ENCODE results near the gene ADCY6.

The ADCY6 gene

DNA sequence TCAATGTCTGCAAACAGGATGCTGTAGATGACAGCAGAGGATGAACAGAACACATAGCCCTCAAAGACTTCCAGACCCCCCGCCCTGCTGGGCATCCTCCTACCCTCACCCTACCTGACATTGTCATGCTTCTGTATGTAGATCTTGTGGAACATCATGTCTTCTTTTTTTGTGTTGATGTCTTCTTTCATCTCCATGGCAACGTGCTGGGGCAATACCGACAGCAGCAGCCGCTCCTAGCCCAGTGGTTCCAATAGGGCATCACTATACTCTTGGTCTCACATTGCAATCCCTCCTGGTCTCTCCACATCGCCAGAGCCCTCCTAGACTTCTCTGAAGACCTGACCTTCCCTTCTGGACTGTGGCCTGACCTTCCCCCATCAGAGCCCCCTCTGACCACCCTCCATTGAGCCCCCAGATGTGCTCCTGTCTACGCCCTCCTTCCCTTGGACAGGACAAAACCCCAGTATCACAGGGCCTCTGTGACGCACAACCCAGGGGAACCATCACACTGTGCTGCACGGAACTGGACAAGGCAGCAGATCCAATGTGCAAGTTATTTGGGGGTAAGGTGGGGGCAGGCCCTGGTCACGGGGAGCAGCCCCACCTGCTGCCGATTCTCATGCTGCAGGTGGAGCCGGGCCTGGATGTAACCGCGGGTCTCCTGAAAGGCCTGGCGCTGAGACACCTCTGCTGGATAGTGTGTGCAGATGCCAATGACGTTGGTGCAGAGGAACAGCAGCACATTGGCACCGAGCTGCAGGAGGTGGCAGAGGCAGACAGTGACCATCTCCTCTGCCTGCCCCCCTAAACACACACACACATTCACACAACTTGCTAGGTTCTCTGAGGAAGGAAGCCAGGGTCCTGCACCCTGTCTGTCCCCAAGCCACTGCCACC is 11.1 kb downstream of the ADCY6 start:
- no peak overlapping the region for H3K23ac ChIP-seq (ENCODE audit: low read length)
- H2AK5ac ChIP-seq (ENCODE audit: low read length), result no peak overlapping the region
- WGBS (ENCODE audit: extremely low coverage, insufficient coverage, low lambda C conversion rate), result no CpG with 5 or more reads among the region's 16 CpGs
- no peak overlapping the region for H3K4me2 ChIP-seq (ENCODE audit: low read length)
- H3K27me3 ChIP-seq (ENCODE audit: insufficient read depth, low read length, poor library complexity), result no peaks in the 10 kb centered on the region
- no peaks in the 10 kb centered on the region for H3K79me1 ChIP-seq (ENCODE audit: low read length)
- H3K9ac ChIP-seq (ENCODE audit: low read length), result no peak overlapping the region
- H3K4ac ChIP-seq (ENCODE audit: low read depth, low read length), result no peak overlapping the region
- H4K8ac ChIP-seq (ENCODE audit: low read depth, low read length), result no peak overlapping the region
- H2BK15ac ChIP-seq (replicated peaks; ENCODE audit: low read depth), result no peak overlapping the region
- DNase-seq, result peak; percentile 37
- no peak overlapping the region for H2BK5ac ChIP-seq (ENCODE audit: low read length)
- no peak overlapping the region for H3K4me3 ChIP-seq (ENCODE audit: low read length)
- H3K79me2 ChIP-seq (ENCODE audit: control insufficient read depth, insufficient read depth, low read length), result no peaks in the 10 kb centered on the region
- H3K36me3 ChIP-seq (ENCODE audit: control insufficient read depth, insufficient read depth, low read length), result no peaks in the 10 kb centered on the region
- no peaks in the 10 kb centered on the region for H3K4me1 ChIP-seq (ENCODE audit: control insufficient read depth, low read depth, low read length)
- no peak overlapping the region for H4K5ac ChIP-seq (ENCODE audit: low read length)
- H3K18ac ChIP-seq (ENCODE audit: low read length), result no peak overlapping the region
- H3K56ac ChIP-seq (ENCODE audit: low read length), result no peak overlapping the region
- H3K27ac ChIP-seq (ENCODE audit: low read depth, low read length), result no peak overlapping the region
- H2BK120ac ChIP-seq (ENCODE audit: low read depth, low read length), result no peak overlapping the region

DNA sequence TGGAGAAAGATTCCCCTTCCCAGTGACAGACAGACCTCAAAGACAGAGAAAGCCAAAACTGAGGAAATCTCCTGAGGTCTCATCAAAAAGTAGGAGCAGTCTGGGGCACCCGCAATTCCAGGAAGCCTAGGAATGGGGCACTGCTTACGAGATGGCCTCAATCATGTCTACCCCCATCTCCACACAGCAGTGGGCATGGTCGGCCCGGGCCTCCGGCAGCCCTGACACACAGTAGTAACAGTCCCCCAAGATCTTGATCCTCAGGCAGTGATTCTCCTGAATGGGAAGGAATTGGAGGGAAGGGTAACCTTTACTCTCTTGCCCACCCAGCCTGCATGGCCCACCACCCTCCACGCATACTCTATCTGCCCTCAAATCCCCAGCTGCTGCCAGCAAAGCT is 11.9 kb downstream of the ADCY6 start:
- H3K27ac ChIP-seq (ENCODE audit: low read depth, low read length), result no peak overlapping the region
- H3K9ac ChIP-seq (ENCODE audit: low read length), result no peak overlapping the region
- no peak overlapping the region for H4K8ac ChIP-seq (ENCODE audit: low read depth, low read length)
- no peak overlapping the region for H4K5ac ChIP-seq (ENCODE audit: low read length)
- H2BK5ac ChIP-seq (ENCODE audit: low read length), result no peak overlapping the region
- no peak overlapping the region for H2AK5ac ChIP-seq (ENCODE audit: low read length)
- H3K36me3 ChIP-seq (ENCODE audit: control insufficient read depth, insufficient read depth, low read length), result no peaks in the 10 kb centered on the region
- WGBS (ENCODE audit: extremely low coverage, insufficient coverage, low lambda C conversion rate), result no CpG with 5 or more reads among the region's 6 CpGs
- H3K4me1 ChIP-seq (ENCODE audit: control insufficient read depth, low read depth, low read length), result no peaks in the 10 kb centered on the region
- H3K56ac ChIP-seq (ENCODE audit: low read length), result no peak overlapping the region
- H3K4ac ChIP-seq (ENCODE audit: low read depth, low read length), result no peak overlapping the region
- H2BK120ac ChIP-seq (ENCODE audit: low read depth, low read length), result no peak overlapping the region
- no peaks in the 10 kb centered on the region for H3K27me3 ChIP-seq (ENCODE audit: insufficient read depth, low read length, poor library complexity)
- no peak overlapping the region for H2BK15ac ChIP-seq (replicated peaks; ENCODE audit: low read depth)
- H3K23ac ChIP-seq (ENCODE audit: low read length), result no peak overlapping the region
- H3K18ac ChIP-seq (ENCODE audit: low read length), result no peak overlapping the region
- DNase-seq, result no peak
- no peaks in the 10 kb centered on the region for H3K79me2 ChIP-seq (ENCODE audit: control insufficient read depth, insufficient read depth, low read length)
- no peaks in the 10 kb centered on the region for H3K79me1 ChIP-seq (ENCODE audit: low read length)
- H3K4me2 ChIP-seq (ENCODE audit: low read length), result no peak overlapping the region
- no peak overlapping the region for H3K4me3 ChIP-seq (ENCODE audit: low read length)

DNA sequence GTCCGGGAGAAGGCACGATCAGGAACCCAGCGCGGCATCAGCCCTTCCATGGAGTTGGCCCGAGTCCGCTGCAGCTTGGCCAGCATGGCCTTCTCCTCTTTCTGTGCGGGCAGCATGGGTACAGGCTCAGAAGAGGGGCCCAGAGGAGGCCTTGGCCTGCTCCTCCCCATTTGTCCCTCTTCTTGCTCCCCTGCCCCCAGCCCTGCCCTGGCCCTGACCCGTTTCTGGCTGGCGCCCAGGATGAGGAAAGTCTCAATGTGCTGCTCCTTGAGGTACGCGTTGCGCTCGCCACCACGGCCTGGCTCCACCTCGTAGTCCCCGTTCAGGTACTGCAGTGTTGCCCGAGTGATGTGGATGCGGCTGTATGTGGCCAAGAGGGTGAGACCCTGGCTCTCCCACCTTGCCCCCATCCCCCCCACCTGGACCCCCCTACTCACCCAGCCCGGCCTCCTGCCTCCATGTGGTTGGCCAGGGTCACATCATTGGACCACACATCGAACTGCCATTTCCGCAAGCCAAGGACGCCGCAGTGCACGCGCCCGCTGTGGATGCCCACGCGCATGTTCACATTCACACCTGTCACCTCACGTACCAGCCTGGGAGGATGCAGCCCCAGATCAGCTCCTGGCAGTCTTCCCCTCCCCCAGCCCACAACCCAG is 12.8 kb downstream of the ADCY6 start:
- H4K5ac ChIP-seq (ENCODE audit: low read length), result no peak overlapping the region
- no peak overlapping the region for H2AK5ac ChIP-seq (ENCODE audit: low read length)
- no peak overlapping the region for H3K4me2 ChIP-seq (ENCODE audit: low read length)
- no peak overlapping the region for H2BK5ac ChIP-seq (ENCODE audit: low read length)
- H2BK120ac ChIP-seq (ENCODE audit: low read depth, low read length), result no peak overlapping the region
- no peaks in the 10 kb centered on the region for H3K79me2 ChIP-seq (ENCODE audit: control insufficient read depth, insufficient read depth, low read length)
- H3K56ac ChIP-seq (ENCODE audit: low read length), result no peak overlapping the region
- H4K8ac ChIP-seq (ENCODE audit: low read depth, low read length), result no peak overlapping the region
- no peak overlapping the region for H2BK15ac ChIP-seq (replicated peaks; ENCODE audit: low read depth)
- no peak overlapping the region for H3K27ac ChIP-seq (ENCODE audit: low read depth, low read length)
- no peak for DNase-seq
- no peak overlapping the region for H3K18ac ChIP-seq (ENCODE audit: low read length)
- H3K4me1 ChIP-seq (ENCODE audit: control insufficient read depth, low read depth, low read length), result no peaks in the 10 kb centered on the region
- H3K23ac ChIP-seq (ENCODE audit: low read length), result no peak overlapping the region
- no CpG with 5 or more reads among the region's 29 CpGs for WGBS (ENCODE audit: extremely low coverage, insufficient coverage, low lambda C conversion rate)
- H3K4ac ChIP-seq (ENCODE audit: low read depth, low read length), result no peak overlapping the region
- no peak overlapping the region for H3K4me3 ChIP-seq (ENCODE audit: low read length)
- no peaks in the 10 kb centered on the region for H3K36me3 ChIP-seq (ENCODE audit: control insufficient read depth, insufficient read depth, low read length)
- H3K27me3 ChIP-seq (ENCODE audit: insufficient read depth, low read length, poor library complexity), result no peaks in the 10 kb centered on the region
- no peaks in the 10 kb centered on the region for H3K79me1 ChIP-seq (ENCODE audit: low read length)
- H3K9ac ChIP-seq (ENCODE audit: low read length), result no peak overlapping the region

DNA sequence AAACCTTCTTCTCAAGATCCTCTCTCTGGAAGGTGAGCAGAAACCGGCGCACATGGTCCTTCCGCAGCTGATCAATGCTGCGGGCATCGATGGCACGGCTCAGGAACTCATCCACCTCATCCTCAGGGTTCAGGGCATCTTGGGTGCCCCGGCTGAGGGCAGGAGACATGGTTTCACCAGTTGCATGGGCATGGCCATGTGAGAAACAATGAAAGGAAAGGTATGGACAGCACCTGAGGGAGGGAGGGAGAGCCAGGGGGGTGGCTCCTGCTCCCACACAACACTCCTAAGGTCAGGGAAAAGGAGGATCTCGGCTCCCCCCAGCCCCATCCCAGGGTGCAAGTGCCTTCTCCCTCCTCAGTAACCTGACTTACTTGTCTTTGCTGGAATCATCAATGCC is 13.6 kb downstream of the ADCY6 start:
- Histone ChIP-seq H3K18ac (ENCODE audit: low read length) (no peak overlapping the region), H3K4me1 (ENCODE audit: control insufficient read depth, low read depth, low read length) (no peaks in the 10 kb centered on the region), H4K8ac (ENCODE audit: low read depth, low read length) (no peak overlapping the region), H2BK15ac (replicated peaks; ENCODE audit: low read depth) (no peak overlapping the region), H3K79me2 (ENCODE audit: control insufficient read depth, insufficient read depth, low read length) (no peaks in the 10 kb centered on the region), H2BK5ac (ENCODE audit: low read length) (no peak overlapping the region), H3K79me1 (ENCODE audit: low read length) (no peaks in the 10 kb centered on the region), H3K56ac (ENCODE audit: low read length) (no peak overlapping the region), H3K9ac (ENCODE audit: low read length) (no peak overlapping the region), H3K36me3 (ENCODE audit: control insufficient read depth, insufficient read depth, low read length) (no peaks in the 10 kb centered on the region), H2BK120ac (ENCODE audit: low read depth, low read length) (no peak overlapping the region), H3K4me2 (ENCODE audit: low read length) (no peak overlapping the region), H3K27me3 (ENCODE audit: insufficient read depth, low read length, poor library complexity) (no peaks in the 10 kb centered on the region), H3K4ac (ENCODE audit: low read depth, low read length) (no peak overlapping the region), H3K27ac (ENCODE audit: low read depth, low read length) (no peak overlapping the region), H2AK5ac (ENCODE audit: low read length) (no peak overlapping the region), H3K4me3 (ENCODE audit: low read length) (no peak overlapping the region), H4K5ac (ENCODE audit: low read length) (no peak overlapping the region), H3K23ac (ENCODE audit: low read length) (no peak overlapping the region)
- no peak for DNase-seq
- WGBS (ENCODE audit: extremely low coverage, insufficient coverage, low lambda C conversion rate), result no CpG with 5 or more reads among the region's 8 CpGs

DNA sequence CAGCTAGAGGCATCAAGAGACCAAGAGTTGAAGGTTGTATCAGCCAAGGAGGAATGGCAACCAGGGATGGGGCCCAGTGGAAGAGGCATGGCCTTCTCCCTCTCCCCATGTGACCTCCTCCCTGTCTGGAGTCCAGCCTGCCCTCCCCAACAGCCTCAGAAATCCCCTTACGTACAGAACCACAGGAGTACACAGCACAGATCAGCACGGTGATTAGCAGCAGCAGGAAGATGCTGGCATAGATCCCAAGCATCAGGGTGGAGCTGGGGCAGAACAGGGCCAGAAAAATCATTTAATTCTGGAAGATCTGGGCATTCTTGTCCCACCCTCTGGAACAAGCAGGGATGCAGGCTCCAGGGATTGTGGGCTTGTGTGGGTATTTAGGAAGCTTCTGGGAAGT is 14.4 kb downstream of the ADCY6 start:
- no peaks in the 10 kb centered on the region for H3K79me1 ChIP-seq (ENCODE audit: low read length)
- no peak overlapping the region for H3K18ac ChIP-seq (ENCODE audit: low read length)
- H2BK5ac ChIP-seq (ENCODE audit: low read length), result no peak overlapping the region
- H4K5ac ChIP-seq (ENCODE audit: low read length), result no peak overlapping the region
- no peak overlapping the region for H4K8ac ChIP-seq (ENCODE audit: low read depth, low read length)
- H3K4ac ChIP-seq (ENCODE audit: low read depth, low read length), result no peak overlapping the region
- no peak overlapping the region for H2BK120ac ChIP-seq (ENCODE audit: low read depth, low read length)
- no peaks in the 10 kb centered on the region for H3K4me1 ChIP-seq (ENCODE audit: control insufficient read depth, low read depth, low read length)
- H3K27me3 ChIP-seq (ENCODE audit: insufficient read depth, low read length, poor library complexity), result no peaks in the 10 kb centered on the region
- no CpG with 5 or more reads among the region's 2 CpGs for WGBS (ENCODE audit: extremely low coverage, insufficient coverage, low lambda C conversion rate)
- H3K27ac ChIP-seq (ENCODE audit: low read depth, low read length), result no peak overlapping the region
- H3K4me2 ChIP-seq (ENCODE audit: low read length), result no peak overlapping the region
- H3K79me2 ChIP-seq (ENCODE audit: control insufficient read depth, insufficient read depth, low read length), result no peaks in the 10 kb centered on the region
- H3K56ac ChIP-seq (ENCODE audit: low read length), result no peak overlapping the region
- no peak overlapping the region for H3K4me3 ChIP-seq (ENCODE audit: low read length)
- no peak overlapping the region for H2AK5ac ChIP-seq (ENCODE audit: low read length)
- H3K9ac ChIP-seq (ENCODE audit: low read length), result no peak overlapping the region
- H2BK15ac ChIP-seq (replicated peaks; ENCODE audit: low read depth), result no peak overlapping the region
- no peak overlapping the region for H3K23ac ChIP-seq (ENCODE audit: low read length)
- no peaks in the 10 kb centered on the region for H3K36me3 ChIP-seq (ENCODE audit: control insufficient read depth, insufficient read depth, low read length)
- DNase-seq, result no peak

Data from mesendoderm (in vitro differentiated cells).